ENCODE measurements around the gene PODN. TPM values are rescaled to one million over a fixed set of nuclear protein-coding genes. Genes with fewer than 3 reads are reported as not detected.

PODN gene
- total and polyA plus RNA-seq, 3 donors from 2014 or later, result 69.3 to 104 (median 87.5) TPM

GRCh38 chr1:53063744-53064515 lies 1.9 kb downstream of the PODN start:
- Histone ChIP-seq H3K27me3 (no peaks in the 10 kb centered on the region), H3K9me3 (no peaks in the 10 kb centered on the region), H3K4me3 (peak overlapping the region; percentile 70), H3K27ac (peak overlapping the region; percentile 84 to 92), H3K4me1 (peaks cover 18% of the 10 kb centered on the region), H3K36me3 (ENCODE audit: low read depth, missing control alignments) (no peaks in the 10 kb centered on the region)
- DNase-seq, result peak; percentile 13
- 58 to 61% methylated on average over 9 of the region's 9 CpGs for WGBS, 2 donors
- no peak for TF ChIP-seq CTCF (IDR thresholded peaks at IDR 0.05)
- no peak for TF ChIP-seq POLR2A (IDR thresholded peaks at IDR 0.05)
- intact Hi-C loops (cut with DNase I; ENCODE audit: low total_unique reads), result no loop called here

- no peak for DNase-seq
- Histone ChIP-seq H3K36me3 (ENCODE audit: low read depth, missing control alignments) (no peaks in the 10 kb centered on the region), H3K27ac (no peak overlapping the region), H3K4me1 (peaks cover 18% of the 10 kb centered on the region), H3K27me3 (no peaks in the 10 kb centered on the region), H3K9me3 (no peaks in the 10 kb centered on the region), H3K4me3 (no peak overlapping the region)
- WGBS, 2 donors, result 86 to 92% methylated on average over 7 of the region's 7 CpGs
- TF ChIP-seq POLR2A (IDR thresholded peaks at IDR 0.05) (no peak), CTCF (IDR thresholded peaks at IDR 0.05) (no peak)
- intact Hi-C loops (cut with DNase I; ENCODE audit: low total_unique reads), result no loop called here
These were observed 3.4 kb downstream of the PODN start for GRCh38 chr1:53065391-53065790.

GRCh38 chr1:53066488-53066887 lies 4.5 kb downstream of the PODN start:
- intact Hi-C loops (cut with DNase I; ENCODE audit: low total_unique reads), result no loop called here
- Histone ChIP-seq H3K27ac (no peak overlapping the region), H3K9me3 (no peaks in the 10 kb centered on the region), H3K27me3 (no peaks in the 10 kb centered on the region), H3K36me3 (ENCODE audit: low read depth, missing control alignments) (no peaks in the 10 kb centered on the region), H3K4me1 (peaks cover 9% of the 10 kb centered on the region), H3K4me3 (no peak overlapping the region)
- DNase-seq, result peak; percentile 14
- 57 to 59% methylated on average over 6 of the region's 6 CpGs for WGBS, 2 donors
- TF ChIP-seq CTCF (IDR thresholded peaks at IDR 0.05) (no peak), POLR2A (IDR thresholded peaks at IDR 0.05) (no peak)

- WGBS, 2 donors, result 78 to 80% methylated on average over 13 of the region's 13 CpGs
- TF ChIP-seq POLR2A (IDR thresholded peaks at IDR 0.05) (no peak), CTCF (IDR thresholded peaks at IDR 0.05) (no peak)
- Histone ChIP-seq H3K4me3 (no peak overlapping the region), H3K27me3 (no peaks in the 10 kb centered on the region), H3K36me3 (ENCODE audit: low read depth, missing control alignments) (no peaks in the 10 kb centered on the region), H3K4me1 (peaks cover 6% of the 10 kb centered on the region), H3K27ac (peak overlapping the region in 1 of 2 donors; percentile 14), H3K9me3 (no peaks in the 10 kb centered on the region)
- intact Hi-C loops (cut with DNase I; ENCODE audit: low total_unique reads), result no loop called here
- DNase-seq, result peak; percentile 11
These were observed 5.1 kb downstream of the PODN start for GRCh38 chr1:53066891-53067738.
